Measurements from ENCODE around the gene MYLK. TPM values are rescaled to one million over a fixed set of nuclear protein-coding genes. Genes with fewer than 3 reads are reported as not detected.
"Not testable (repeated sequence)": the region's sequence is repeated elsewhere in the genome, so short reads cannot be mapped to it uniquely, and the experiment has no call there.

The MYLK gene
- total RNA-seq, 1 donor from 2014 or later, result 46.2 TPM

DNA sequence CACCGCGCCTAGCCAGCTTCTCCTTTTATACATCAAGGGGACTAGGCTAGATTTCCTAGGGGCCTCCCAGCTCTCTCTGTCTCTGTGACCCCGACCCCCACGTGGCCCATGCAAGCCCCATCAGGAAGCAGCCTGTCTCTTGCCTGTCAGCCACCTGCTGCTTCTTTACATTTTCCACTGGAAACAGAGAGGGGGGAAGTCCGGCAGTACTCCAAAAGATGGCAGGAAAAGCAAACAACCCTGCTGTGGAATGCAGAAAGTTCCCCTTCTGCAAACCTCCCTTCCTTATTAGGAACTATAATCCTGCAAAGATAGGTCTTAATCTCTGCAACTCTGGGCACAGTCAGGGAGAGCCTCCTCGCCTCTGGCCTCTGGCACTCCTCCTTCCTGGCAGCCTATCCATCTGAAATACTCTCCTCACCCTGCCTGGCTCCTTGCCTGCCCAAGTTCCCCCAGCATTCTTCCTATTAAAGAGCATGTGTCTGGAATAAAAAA is 251.9 kb downstream of the MYLK start:
- peak; percentile 82 for DNase-seq (ENCODE audit: low read depth)

- no peak for DNase-seq (ENCODE audit: low read depth)
Measured at GRCh38 chr3:123629747-123630047, 254.4 kb downstream of the MYLK start.

DNA sequence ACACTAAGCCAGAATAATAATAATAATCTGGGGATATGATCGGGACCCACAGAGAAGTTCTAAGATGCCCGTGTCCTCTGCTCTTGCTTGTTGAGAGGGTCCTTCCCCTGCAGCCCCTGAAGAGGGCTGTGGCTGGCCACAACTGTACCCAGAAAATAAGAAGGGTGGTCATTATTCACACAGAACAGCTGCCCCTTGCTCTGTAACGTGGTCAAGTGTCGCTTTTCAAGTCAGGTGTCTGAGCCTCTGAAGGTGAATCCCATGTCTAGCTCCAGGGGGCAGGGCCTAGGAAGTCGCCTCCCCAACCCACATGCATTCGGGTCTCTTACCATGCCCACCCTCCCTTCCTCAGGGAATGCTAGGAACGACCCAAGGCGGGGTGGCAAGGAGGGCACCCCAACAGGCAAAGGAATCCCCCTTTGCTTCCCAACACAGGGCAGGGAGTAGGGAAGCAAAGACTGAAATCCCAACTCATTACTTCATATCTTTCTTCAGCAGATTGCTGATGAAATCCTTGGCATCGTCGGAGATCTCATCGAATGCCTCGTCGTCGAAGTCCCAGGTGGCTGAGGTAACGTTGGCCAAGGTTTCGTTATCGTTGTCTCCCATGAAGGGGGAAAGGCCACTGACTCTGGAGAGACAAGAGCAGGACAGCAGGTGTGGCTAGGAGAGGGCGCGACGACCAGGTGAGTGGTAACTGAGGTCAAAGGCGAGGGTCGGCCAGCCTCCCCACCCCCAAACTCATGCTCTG is 255.0 kb downstream of the MYLK start:
- DNase-seq (ENCODE audit: low read depth), result no peak

- DNase-seq (ENCODE audit: low read depth), result no peak
Measured at GRCh38 chr3:123627673-123628670, 256.2 kb downstream of the MYLK start.

GRCh38 chr3:123626881-123627280 is 257.3 kb downstream of the MYLK start:
- no peak for DNase-seq (ENCODE audit: low read depth)

- no peak for DNase-seq (ENCODE audit: low read depth)
Measured at GRCh38 chr3:123624302-123624701, 259.8 kb downstream of the MYLK start.

DNA sequence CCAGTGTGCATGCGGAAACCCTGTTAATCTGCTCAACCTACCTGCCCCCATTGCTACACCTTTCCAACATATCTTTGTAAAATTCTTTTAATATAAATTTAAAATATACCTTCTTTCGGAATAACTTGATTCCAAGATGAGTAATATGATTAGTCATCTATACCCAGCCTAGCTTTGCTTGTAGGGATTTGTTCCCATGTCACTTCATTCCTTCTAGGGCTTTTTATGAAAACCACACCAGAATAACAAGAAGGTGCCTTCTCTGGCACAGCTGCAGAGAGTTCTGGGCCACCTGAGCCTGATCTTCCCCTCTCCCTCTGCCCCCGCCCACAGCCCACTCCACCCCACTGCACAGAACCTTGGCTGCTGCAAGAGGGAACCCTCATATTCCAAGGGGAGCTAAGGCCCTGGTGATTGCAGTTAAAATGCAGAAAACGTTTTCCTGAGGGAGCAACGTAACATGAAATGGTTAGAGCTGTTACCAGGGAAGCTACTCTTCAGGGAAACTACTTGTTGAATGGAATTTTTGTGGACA is 260.7 kb downstream of the MYLK start:
- DNase-seq (ENCODE audit: low read depth), result no peak

DNA sequence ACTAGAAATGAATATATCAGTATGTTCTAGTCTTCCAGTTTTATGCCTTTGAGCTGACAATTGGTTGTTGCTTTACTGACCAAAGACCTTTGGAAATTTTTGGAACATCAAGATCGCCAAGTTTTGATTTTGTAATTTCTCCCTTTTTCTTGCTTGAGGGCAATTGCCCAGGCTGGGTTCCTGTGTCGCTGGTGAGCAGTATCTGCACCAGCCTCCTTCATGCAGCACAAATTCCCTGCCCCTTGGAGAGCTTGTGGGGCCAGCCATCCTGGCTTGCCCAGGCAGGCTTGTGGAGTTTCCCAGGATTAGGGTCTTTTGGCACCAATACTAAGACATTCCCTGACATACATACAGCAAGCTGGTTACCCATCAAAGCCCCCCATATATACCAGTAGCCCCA is 261.4 kb downstream of the MYLK start:
- DNase-seq (ENCODE audit: low read depth), result no peak

GRCh38 chr3:123621850-123622189 is 262.3 kb downstream of the MYLK start:
- no peak for DNase-seq (ENCODE audit: low read depth)

DNA sequence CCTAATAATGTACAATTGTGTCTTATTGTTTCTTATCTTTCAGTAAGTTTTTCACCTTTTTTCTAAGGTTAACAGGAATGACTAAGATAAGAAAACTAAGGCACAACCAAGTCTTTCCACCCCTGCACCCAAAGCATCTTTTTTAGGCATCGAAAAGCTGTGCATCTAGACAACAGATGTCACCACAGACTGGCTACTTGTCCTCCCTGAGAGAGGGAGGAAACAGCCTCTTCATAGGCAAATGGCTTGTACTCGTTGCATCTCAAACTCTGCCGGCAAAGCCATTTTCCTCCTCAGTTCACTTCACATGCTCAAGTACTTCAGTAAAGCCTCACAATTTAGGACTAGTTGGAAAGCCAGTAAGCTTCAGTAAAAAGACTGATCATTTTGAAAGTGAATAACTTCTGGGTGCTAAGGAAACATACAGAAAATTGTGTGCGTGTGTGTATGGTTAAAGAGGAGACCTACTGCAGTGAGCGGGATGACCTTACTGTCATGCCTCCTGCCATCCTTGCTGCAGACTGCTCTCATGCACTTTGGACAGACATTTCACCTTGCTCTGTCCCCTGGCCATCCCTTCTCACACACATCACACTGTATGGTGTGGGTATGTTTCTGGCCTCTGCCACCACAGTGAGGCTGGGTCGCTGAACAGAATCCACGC is 262.8 kb downstream of the MYLK start:
- DNase-seq (ENCODE audit: low read depth), result no peak

DNA sequence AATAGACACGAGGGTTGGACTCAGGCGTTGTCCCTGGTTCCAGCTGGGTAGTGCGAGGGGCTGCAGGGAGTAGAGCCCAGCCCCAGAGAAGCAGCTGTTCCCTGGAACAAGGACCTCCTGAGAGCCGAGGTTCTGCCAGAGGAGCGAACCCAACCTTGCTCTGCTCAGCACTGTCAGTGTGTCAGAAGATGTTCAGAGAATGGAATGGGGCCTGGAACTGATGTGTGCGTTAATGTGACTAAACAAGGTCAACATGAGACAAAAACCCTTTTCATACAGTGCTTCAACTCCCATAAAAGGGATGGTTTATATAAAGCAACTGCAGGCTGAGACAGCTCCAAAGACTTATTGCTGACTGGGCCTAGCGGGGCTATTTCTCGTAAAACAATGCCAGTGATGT is 263.8 kb downstream of the MYLK start:
- DNase-seq (ENCODE audit: low read depth), result no peak

DNA sequence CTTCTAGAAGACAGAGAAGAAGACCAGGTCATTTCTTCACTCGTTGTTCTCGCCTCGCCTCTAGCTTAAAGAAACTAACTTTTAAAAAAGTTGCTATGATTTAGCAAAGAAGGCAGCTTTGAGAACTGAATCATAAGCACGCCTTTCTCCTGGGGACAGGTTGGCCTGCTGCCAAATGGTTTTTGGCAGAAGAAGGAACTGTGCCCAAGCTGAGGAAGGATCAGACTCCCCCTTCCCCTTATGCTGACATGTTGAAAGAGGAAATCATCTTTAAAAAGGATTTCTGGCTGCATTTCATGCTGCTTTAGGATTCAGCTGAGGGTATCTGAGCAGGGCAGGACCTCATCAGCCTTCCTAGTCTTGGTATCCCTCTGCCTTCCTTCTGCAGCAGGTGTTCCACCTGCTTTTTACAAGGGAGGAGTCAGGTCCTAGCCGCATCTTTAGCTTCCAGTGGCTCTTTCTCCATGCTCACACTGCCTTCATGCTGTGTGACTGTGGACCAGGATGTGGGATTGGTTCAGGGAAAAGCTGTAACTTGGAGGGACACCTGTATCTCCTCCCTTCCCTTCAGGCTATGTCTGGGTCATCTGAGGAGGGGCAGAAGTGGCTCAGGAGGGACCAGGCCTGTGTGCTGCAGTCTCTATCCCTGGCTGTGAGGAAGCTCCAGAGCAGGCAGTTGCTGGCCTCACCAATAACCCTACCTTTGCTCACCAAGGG is 265.2 kb downstream of the MYLK start:
- peak; percentile 74 for DNase-seq (ENCODE audit: low read depth)

DNA sequence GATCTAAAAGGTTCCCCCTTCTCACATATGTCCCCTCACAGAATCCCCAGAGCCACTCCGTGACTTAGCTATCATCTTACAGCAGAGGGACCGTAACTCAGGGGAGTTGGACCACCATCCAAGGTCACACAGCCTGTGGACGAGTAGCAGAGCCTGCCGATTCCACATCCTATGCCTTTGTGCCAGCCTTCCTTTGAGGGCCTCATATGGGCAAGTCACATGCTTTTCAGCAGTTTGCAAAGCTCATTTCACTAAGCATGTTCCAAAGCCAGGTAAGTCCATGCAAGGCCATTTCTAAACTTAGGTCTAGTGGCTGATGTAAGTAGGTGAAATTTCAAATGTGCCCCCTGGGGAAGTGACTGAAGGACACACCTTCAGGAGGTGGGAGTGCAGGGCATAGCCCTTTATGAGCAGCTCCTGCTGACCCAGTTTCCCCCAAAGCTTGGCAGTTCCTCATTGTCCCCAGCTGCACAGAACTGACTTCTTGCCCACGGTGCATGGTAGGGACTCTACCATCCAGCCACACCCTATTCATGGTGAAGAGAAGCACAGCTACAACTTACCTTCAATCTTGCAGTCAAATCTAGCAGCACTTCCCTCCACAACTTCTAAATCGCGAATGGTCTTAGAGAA is 265.9 kb downstream of the MYLK start:
- no peak for DNase-seq (ENCODE audit: low read depth)

- DNase-seq (ENCODE audit: low read depth), result no peak
Measured at GRCh38 chr3:123616593-123616992, 267.5 kb downstream of the MYLK start.

DNA sequence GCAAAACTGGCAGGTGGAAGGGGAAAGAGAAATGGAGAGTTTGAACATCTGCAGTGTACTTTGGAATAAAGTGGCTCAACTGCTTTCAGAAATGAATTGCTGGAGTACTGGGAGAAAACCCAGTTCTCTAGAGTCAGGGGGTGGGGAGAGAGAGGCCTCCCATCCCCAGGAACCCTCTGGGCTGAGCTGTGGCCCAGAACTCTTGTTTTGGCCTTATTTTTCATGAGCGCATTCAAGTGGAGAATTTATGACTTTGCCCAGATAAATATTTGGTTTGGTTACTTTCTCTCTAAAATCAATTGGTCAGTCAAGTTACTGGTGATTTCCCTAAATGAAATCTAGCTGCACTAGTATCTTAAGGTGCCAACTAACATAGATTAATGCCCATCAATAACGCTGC is 270.6 kb downstream of the MYLK start:
- no peak for DNase-seq (ENCODE audit: low read depth)

DNA sequence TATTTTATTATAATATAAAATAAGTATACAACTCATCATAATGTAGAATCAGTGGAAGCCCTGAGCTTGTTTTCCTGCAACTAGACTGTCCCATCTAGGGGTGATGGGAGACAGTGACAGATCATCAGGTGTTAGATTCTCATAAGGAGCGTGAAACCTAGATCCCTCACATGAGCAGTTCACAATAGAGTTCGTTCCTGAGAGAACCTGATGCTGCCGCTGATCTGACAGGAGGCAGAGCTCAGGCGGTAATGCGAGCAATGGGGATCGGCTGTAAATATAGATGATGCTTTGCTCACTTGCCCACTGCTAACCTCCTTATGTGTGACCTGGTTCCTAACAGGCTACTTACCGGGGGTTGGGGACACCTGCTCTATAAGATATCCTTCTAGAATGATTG is 272.5 kb downstream of the MYLK start:
- DNase-seq (ENCODE audit: low read depth), result not testable (repeated sequence)

DNA sequence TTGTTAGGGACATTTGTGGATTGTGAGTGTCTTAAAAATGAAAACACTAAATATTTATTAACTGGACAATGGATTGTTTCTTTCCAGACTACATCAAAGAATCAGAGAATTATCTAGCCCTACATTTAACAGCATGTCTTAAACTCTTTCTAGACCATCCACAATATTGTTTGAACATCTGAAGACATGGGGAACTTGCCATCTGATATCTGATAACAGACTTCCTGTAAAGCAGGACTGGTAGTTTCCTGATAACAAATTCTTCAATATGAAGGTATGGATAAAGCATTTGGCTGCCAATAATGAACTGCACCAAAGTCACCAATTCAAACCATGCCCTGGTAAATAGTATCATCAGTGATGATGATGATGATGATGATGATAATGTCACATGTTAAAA is 273.1 kb downstream of the MYLK start:
- DNase-seq (ENCODE audit: low read depth), result no peak

- DNase-seq (ENCODE audit: low read depth), result no peak
Measured at GRCh38 chr3:123610331-123610730, 273.8 kb downstream of the MYLK start.

DNA sequence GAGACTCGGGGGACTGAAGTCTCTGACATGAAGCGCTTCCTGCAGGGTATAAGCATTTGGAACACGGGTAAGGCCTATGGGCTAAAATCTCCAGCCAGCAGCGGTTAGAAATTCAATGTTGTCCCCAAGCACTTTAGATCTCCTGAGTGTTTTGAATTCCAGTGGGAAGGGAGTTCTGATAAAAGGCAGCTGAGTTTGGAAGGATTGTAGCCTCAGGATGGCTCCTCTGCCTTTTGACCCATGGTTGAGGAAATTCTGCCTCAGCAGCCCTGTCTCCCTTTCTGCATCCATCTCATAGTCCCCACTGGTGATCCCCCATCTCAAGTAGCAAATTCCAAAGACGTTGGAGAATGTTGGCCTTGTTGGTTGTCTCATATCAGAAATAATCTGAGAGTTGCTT is 275.1 kb downstream of the MYLK start:
- DNase-seq (ENCODE audit: low read depth), result peak; percentile 31

GRCh38 chr3:123608263-123608937 is 275.7 kb downstream of the MYLK start:
- no peak for DNase-seq (ENCODE audit: low read depth)
